GM19099 (cell line): Measurements from ENCODE around the gene GOLGA6L26.
"Not testable (repeated sequence)": the region's sequence is repeated elsewhere in the genome, so short reads cannot be mapped to it uniquely, and the experiment has no call there.

Experiments used
- POLR2A ChIP-seq: IDR thresholded peaks from 3 replicates; pipeline ENCODE4 v1.6.1; 2011; ENCODE audit warnings: low read depth; ENCODE audit not compliant: insufficient read length; ENCODE audit errors: extremely low read depth

Gene GOLGA6L26, protein sequence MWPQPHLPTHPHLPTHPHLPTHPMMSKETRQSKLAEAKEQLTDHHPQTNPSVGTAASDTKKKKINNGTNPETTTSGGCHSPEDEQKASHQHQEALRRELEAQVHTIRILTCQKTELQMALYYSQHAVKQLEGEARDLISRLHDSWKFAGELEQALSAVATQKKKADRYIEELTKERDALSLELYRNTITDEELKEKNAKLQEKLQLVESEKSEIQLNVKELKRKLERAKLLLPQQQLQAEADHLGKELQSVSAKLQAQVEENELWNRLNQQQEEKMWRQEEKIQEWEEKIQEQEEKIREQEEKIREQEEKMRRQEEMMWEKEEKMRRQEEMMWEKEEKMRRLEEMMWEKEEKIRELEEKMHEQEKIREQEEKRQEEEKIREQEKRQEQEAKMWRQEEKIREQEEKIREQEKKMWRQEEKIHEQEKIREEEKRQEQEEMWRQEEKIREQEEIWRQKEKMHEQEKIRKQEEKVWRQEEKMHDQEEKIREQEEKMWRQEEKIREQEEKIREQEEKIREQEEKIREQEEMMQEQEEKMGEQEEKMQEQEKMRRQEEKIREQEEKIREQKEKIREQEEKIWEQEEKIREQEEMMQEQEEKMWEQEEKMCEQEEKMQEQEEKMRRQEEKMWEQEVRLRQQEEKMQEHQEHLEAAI

GRCh38 chr15:23334096-23334495, at the start of gene GOLGA6L26:
Gene GOLGA6L26 (minus strand): TSS chr15:23334196. CDS start chr15:23334135, 61 bp downstream.
- TF ChIP-seq POLR2A, result not testable (repeated sequence)

DNA sequence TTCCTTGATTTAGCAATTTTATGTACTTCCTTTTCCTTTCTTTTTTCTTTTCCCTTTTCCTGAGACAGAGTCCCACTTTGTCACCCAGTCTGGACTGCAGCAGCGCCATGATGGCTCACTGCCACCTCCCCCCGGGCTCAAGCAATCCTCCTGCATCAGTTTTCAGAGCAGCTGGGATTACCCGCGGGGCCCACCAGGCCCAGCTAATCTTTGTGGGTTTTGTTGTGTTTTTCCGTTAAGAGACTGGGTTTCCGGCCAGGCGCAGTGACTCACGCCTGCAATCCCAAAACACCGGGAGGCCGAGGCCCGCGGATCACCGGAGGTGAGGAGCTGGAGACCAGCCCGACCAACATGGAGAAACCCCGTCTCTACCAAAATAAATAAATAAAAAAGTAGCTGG, 38.3 kb upstream of the GOLGA6L26 start:
- no peak for TF ChIP-seq POLR2A

- no peak for TF ChIP-seq POLR2A
Measured at GRCh38 chr15:23370578-23370977, 36.6 kb upstream of the GOLGA6L26 start.

GRCh38 chr15:23354448-23354847, 20.5 kb upstream of the GOLGA6L26 start, which contains the start of gene GOLGA8S:
Gene GOLGA8S (plus strand): TSS chr15:23354748. CDS start chr15:23354810, 62 bp downstream.
- TF ChIP-seq POLR2A, result not testable (repeated sequence)

DNA sequence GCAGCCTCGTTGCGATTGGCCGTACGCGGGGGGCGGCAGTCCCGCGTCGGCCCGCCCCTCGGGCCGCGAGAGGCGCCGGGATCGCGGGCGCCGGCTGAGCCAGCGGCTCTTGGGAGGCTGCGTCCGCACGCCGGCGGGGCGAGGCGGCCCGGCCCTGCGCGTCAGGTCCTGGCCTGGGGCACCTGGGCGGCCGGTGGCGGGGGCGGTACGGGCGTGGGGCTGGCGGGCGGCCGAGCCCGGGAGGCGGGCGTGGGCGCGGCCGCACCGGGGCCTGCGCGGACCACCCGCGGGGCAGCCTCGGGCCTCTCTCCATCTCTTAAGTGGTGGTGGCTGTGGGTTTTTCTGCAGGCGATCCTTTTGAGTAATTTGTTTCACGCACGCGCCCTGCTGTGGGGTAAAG, 30.3 kb downstream of the GOLGA6L26 start:
- peak; percentile 41 for TF ChIP-seq POLR2A
